A673 (cell line): ENCODE results near the gene ZNF778. TPM values are rescaled to one million over a fixed set of nuclear protein-coding genes. Genes with fewer than 3 reads are reported as not detected.

Experiments
- BruUV-seq: library from RNA; stranded (reverse); fragments of 400-500 nt; replicated peaks from 2 replicates; lab custom pipeline; 2021; lab: Mats Ljungman, UMichigan
- CTCF ChIA-PET: fragments of 300-600 bp; sonication (Branson Sonifier 250); formaldehyde crosslinking; loops from one replicate; lab custom pipeline; 2022; ENCODE audit warnings: antibody characterized with exemption; lab: Charles Lee
- POLR2A ChIA-PET: fragments of 300-600 bp; sonication (Branson Sonifier 250); formaldehyde crosslinking; loops from one replicate; lab custom pipeline; 2022; ENCODE audit warnings: antibody characterized with exemption; ENCODE audit not compliant: low non-redundant PET; lab: Charles Lee
- DNase-seq: peaks from one replicate; pipeline ENCODE4 v3.0.0-alpha.2; 2015; ENCODE audit warnings: low spot score
- H3K27ac ChIP-seq: fragments of 200-600 bp; sonication (generic); 2 replicates; pipeline ENCODE4 v1.5.1; 2016; ENCODE audit warnings: mixed run types, low read depth, mild to moderate bottlenecking, mixed read lengths, antibody characterized with exemption, low read length; ENCODE audit not compliant: poor library complexity, severe bottlenecking
- H3K27me3 ChIP-seq: fragments of 200-600 bp; sonication (generic); replicated peaks from 2 replicates; pipeline ENCODE4 v1.6.1; 2017; ENCODE audit warnings: mixed run types, low read depth, mild to moderate bottlenecking, mixed read lengths, antibody characterized with exemption, low read length; ENCODE audit not compliant: insufficient read depth, poor library complexity
- H3K36me3 ChIP-seq: fragments of 200-600 bp; sonication (generic); 2 replicates; pipeline ENCODE4 v1.6.1; 2016; ENCODE audit warnings: mixed run types, mild to moderate bottlenecking, mixed read lengths, antibody characterized with exemption, low read length; ENCODE audit not compliant: insufficient read depth, poor library complexity, severe bottlenecking
- H3K4me1 ChIP-seq: fragments of 200-600 bp; sonication (generic); 2 replicates; pipeline ENCODE4 v1.6.1; 2017; ENCODE audit warnings: mixed run types, mild to moderate bottlenecking, mixed read lengths, antibody characterized with exemption, low read length; ENCODE audit not compliant: insufficient read depth, poor library complexity, severe bottlenecking
- H3K4me3 ChIP-seq: fragments of 200-600 bp; sonication (generic); 2 replicates; pipeline ENCODE4 v1.5.1; 2016; ENCODE audit warnings: low read depth, mixed run types, mild to moderate bottlenecking, mixed read lengths, low read length; ENCODE audit not compliant: poor library complexity, severe bottlenecking
- H3K9me3 ChIP-seq: fragments of 200-600 bp; sonication (generic); 2 replicates; pipeline ENCODE4 v1.6.1; 2016; ENCODE audit warnings: mixed run types, low read depth, mild to moderate bottlenecking, mixed read lengths, antibody characterized with exemption, low read length; ENCODE audit not compliant: poor library complexity, severe bottlenecking
- EZH2 ChIP-seq: fragments of 200-600 bp; sonication (generic); IDR thresholded peaks from 2 replicates; pipeline ENCODE4 v1.6.1; 2017; ENCODE audit warnings: borderline replicate concordance, low read depth, mild to moderate bottlenecking, mixed read lengths, antibody characterized with exemption, low read length; ENCODE audit not compliant: poor library complexity, severe bottlenecking
- intact Hi-C: fragments of 100-400 bp; cut with micrococcal nuclease; formaldehyde crosslinking; loops from one replicate; pipeline ENCODE4 v1.10.0; 2022; ENCODE audit not compliant: unreplicated experiment
- total RNA-seq: library from RNA; stranded (reverse); gene quantifications from 2 replicates; pipeline ENCODE4 v1.2.3, GENCODE V29; 2021
- TF ChIP-seq, protein P1 (sequence below): fragments of 300-800, 200-600 bp; sonication (generic); conservative IDR thresholded peaks from 2 replicates; pipeline ENCODE4 v1.5.1; 2017; ENCODE audit warnings: low read depth, mild to moderate bottlenecking, antibody characterized with exemption, low read length, moderate library complexity, mixed read lengths

The ZNF778 gene
- total RNA-seq, 1 experiment from 2014 or later = 14.0 TPM

DNA sequence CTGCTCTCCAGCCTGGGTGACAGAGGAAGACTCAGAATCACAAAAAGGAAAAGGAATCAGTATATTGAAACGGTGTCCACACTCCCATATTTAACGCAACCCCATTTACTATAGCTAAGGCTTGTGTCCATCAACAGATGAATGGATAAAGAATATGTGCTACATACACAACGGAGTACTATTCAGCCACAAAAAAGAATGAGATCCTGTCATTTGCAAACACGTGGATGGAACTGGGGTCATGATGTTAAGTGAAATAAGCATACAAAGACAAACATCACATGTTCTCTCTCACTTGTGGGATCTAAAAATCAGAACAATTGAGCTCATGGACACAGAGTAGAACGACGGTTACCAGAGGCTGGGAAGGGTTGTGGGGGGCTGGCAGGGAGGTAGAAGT is 55.1 kb downstream of the ZNF778 start:
- H3K4me1 ChIP-seq = no peaks in the 10 kb centered on the region
- DNase-seq = no peak
- ChIA-PET CTCF (no interaction called here), POLR2A (no interaction called here)
- no peak overlapping the region for H3K27ac ChIP-seq
- H3K36me3 ChIP-seq = peaks cover 61% of the 10 kb centered on the region
- H3K9me3 ChIP-seq = no peaks in the 10 kb centered on the region
- H3K4me3 ChIP-seq = no peak overlapping the region
- intact Hi-C loops = no loop called here
- BruUV-seq = no TSS peak
- no peaks in the 10 kb centered on the region for H3K27me3 ChIP-seq
- no peak for TF ChIP-seq EZH2
- TF ChIP-seq, protein P1, sequence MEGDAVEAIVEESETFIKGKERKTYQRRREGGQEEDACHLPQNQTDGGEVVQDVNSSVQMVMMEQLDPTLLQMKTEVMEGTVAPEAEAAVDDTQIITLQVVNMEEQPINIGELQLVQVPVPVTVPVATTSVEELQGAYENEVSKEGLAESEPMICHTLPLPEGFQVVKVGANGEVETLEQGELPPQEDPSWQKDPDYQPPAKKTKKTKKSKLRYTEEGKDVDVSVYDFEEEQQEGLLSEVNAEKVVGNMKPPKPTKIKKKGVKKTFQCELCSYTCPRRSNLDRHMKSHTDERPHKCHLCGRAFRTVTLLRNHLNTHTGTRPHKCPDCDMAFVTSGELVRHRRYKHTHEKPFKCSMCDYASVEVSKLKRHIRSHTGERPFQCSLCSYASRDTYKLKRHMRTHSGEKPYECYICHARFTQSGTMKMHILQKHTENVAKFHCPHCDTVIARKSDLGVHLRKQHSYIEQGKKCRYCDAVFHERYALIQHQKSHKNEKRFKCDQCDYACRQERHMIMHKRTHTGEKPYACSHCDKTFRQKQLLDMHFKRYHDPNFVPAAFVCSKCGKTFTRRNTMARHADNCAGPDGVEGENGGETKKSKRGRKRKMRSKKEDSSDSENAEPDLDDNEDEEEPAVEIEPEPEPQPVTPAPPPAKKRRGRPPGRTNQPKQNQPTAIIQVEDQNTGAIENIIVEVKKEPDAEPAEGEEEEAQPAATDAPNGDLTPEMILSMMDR = no peak

- H3K27ac ChIP-seq = no peak overlapping the region
- H3K9me3 ChIP-seq = no peaks in the 10 kb centered on the region
- H3K36me3 ChIP-seq = peaks cover 68% of the 10 kb centered on the region
- no peak overlapping the region for H3K4me3 ChIP-seq
- intact Hi-C loops = no loop called here
- no TSS peak for BruUV-seq
- ChIA-PET POLR2A (no interaction called here), CTCF (no interaction called here)
- no peak for TF ChIP-seq EZH2
- TF ChIP-seq, protein P1 = no peak
- no peak for DNase-seq
- H3K4me1 ChIP-seq = no peaks in the 10 kb centered on the region
- no peaks in the 10 kb centered on the region for H3K27me3 ChIP-seq
Measured at GRCh38 chr16:89273741-89274472, 56.4 kb downstream of the ZNF778 start.

DNA sequence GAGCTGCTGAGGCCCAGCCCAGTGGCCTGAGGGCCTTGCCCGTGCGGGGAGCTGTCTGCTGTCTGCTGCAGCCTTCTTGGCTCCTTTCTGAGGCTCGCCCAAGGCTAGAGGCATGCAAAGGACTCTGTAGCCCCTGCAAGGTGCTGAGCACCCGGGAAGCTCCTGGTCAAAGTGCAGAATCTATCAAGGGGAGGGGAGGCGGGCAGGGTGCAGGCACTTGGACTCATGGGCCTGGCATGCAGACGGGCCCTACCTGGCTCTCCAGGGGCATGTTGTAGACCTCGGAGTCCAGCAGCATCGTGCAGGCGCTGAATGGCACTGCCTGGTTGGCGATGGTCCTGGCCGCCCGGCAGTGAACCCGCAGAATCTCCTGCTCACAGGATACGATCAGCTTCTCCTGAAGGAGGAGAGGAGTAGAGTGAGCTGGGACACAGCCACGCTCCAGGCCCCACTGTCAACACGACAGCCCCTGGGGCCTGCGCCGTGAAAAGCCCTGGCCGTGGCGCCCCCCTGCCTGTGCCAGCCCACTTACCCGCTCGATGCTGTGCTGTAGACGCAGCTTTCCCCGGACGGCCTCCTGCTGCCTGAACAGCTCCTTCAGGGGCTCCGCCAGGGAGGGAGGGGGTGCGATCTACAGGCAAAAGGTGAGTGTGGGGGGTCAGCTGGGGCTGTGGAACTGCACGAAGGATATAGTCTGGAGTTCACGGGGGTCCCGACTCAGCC is 57.2 kb downstream of the ZNF778 start:
- peaks cover 62% of the 10 kb centered on the region for H3K36me3 ChIP-seq
- intact Hi-C loops = no loop called here
- no peak for DNase-seq
- no peak overlapping the region for H3K4me3 ChIP-seq
- no peaks in the 10 kb centered on the region for H3K27me3 ChIP-seq
- H3K27ac ChIP-seq = no peak overlapping the region
- no TSS peak for BruUV-seq
- H3K4me1 ChIP-seq = no peaks in the 10 kb centered on the region
- no peaks in the 10 kb centered on the region for H3K9me3 ChIP-seq
- ChIA-PET CTCF (no interaction called here), POLR2A (no interaction called here)
- TF ChIP-seq EZH2 = no peak

DNA sequence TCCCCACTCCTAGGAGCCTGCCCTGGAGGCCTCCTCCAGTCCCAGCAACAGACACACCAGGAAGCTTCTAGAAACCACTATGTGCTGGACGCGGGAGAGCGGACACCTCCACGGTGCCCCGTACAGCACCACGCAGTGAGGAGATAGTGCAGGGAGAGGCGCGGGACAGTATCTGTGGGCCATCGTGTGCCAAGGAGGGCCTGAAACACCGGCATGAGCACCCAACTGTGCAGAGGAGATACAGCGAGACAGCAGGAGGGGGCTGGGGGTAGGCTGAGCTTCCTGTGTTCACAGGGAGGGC is 57.7 kb downstream of the ZNF778 start:
- Histone ChIP-seq H3K9me3 (no peaks in the 10 kb centered on the region), H3K27me3 (no peaks in the 10 kb centered on the region), H3K4me1 (no peaks in the 10 kb centered on the region), H3K4me3 (no peak overlapping the region), H3K27ac (no peak overlapping the region), H3K36me3 (peaks cover 62% of the 10 kb centered on the region)
- CTCF ChIA-PET = no interaction called here
- TF ChIP-seq, protein P1 = no peak
- POLR2A ChIA-PET = no interaction called here
- intact Hi-C loops = no loop called here
- DNase-seq = no peak
- no TSS peak for BruUV-seq
